ENCODE results near the gene SOX30.
"Not testable (repeated sequence)": the region's sequence is repeated elsewhere in the genome, so short reads cannot be mapped to it uniquely, and the experiment has no call there.

SOX30 gene

GRCh38 chr5:157652377-157652692, at the start of gene SOX30:
TSS of gene SOX30 (minus strand) at chr5:157652438. CDS start at chr5:157652078, 360 bp downstream.
- no peak for DNase-seq

- DNase-seq, result not testable (repeated sequence)
Observed at GRCh38 chr5:157698674-157699073, 46.4 kb upstream of the SOX30 start.

GRCh38 chr5:157696154-157696553, 43.9 kb upstream of the SOX30 start:
- not testable (repeated sequence) for DNase-seq

- DNase-seq, result not testable (repeated sequence)
Observed at GRCh38 chr5:157693816-157694215, 41.6 kb upstream of the SOX30 start.

- no peak for DNase-seq
Observed at GRCh38 chr5:157690690-157691433, 38.6 kb upstream of the SOX30 start.

- DNase-seq, result no peak
Observed at GRCh38 chr5:157689942-157690689, 37.9 kb upstream of the SOX30 start.

- DNase-seq, result no peak
Observed at GRCh38 chr5:157687198-157687554, 34.9 kb upstream of the SOX30 start.

GRCh38 chr5:157686276-157687197, 34.3 kb upstream of the SOX30 start:
- not testable (repeated sequence) for DNase-seq

GRCh38 chr5:157682257-157682656, 30.0 kb upstream of the SOX30 start:
- DNase-seq, result no peak

GRCh38 chr5:157681048-157681447, 28.8 kb upstream of the SOX30 start:
- no peak for DNase-seq

GRCh38 chr5:157680239-157680638, 28.0 kb upstream of the SOX30 start:
- DNase-seq, result no peak

GRCh38 chr5:157679801-157680200, 27.6 kb upstream of the SOX30 start:
- DNase-seq, result no peak

GRCh38 chr5:157677931-157678330, 25.7 kb upstream of the SOX30 start:
- DNase-seq, result no peak

- not testable (repeated sequence) for DNase-seq
Observed at GRCh38 chr5:157674351-157674750, 22.1 kb upstream of the SOX30 start.

- DNase-seq, result no peak
Observed at GRCh38 chr5:157672976-157673375, 20.7 kb upstream of the SOX30 start.

GRCh38 chr5:157671592-157672330, 19.5 kb upstream of the SOX30 start:
- DNase-seq, result no peak

GRCh38 chr5:157670662-157671591, 18.7 kb upstream of the SOX30 start, which contains the start of gene C5orf52:
TSS of gene C5orf52 (plus strand) at chr5:157671533. CDS start at chr5:157671615, 82 bp downstream.
- DNase-seq, result no peak

- DNase-seq, result no peak
Observed at GRCh38 chr5:157669701-157670097, 17.5 kb upstream of the SOX30 start.

- no peak for DNase-seq
Observed at GRCh38 chr5:157668356-157668755, 16.1 kb upstream of the SOX30 start.

- no peak for DNase-seq
Observed at GRCh38 chr5:157665467-157666070, 13.3 kb upstream of the SOX30 start.
